ENCODE measurements around the gene LRRN3. TPM values are rescaled to one million over a fixed set of nuclear protein-coding genes. Genes with fewer than 3 reads are reported as not detected.

LRRN3 gene
- total and polyA plus RNA-seq, 5 donors from 2014 or later = 1.3 to 2.3 (median 1.7) TPM

DNA sequence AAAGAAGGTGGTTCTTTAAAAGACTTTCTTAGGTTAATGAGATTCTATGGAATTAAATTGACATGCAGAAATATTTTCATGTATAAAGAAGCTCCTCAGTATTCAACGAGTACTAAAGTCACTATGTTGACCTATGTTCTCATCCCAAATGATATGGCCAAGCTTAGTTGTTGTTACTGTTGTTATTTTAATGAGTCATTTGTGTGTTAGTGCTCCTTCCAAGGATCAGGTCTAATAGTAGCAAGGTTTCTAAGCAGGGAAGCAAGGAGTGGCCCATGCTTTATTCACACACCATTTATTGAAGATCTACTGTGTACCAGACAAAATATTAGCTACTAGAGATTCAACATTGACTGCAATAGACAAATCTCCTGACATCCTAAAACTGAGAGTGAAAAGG lies 41.9 kb downstream of the LRRN3 start:
- Mint-ChIP-seq H3K9me3 (peaks cover 0 to 2% (median 0%) of the 10 kb centered on the region in 7 donors), H3K4me3 (no peak overlapping the region), H3K36me3 (no peaks in the 10 kb centered on the region), H3K27me3 (no peaks in the 10 kb centered on the region), H3K27ac (no peak overlapping the region), H3K4me1 (peaks cover 1 to 7% (median 3%) of the 10 kb centered on the region in 4 donors)
- Histone ChIP-seq H3K27ac (ENCODE audit: insufficient read depth, low read length, poor library complexity, severe bottlenecking) (no peak overlapping the region), H3K4me3 (ENCODE audit: low read depth, low read length) (no peak overlapping the region), H3K9me3 (ENCODE audit: control insufficient read depth in 2 of 2, low read length in 2 of 2) (no peaks in the 10 kb centered on the region), H3K4me1 (ENCODE audit: control insufficient read depth, insufficient read depth, low read length, poor library complexity, severe bottlenecking) (peaks cover 2% of the 10 kb centered on the region), H3K36me3 (ENCODE audit: control insufficient read depth, insufficient read depth, low read length) (no peaks in the 10 kb centered on the region), H3K27me3 (ENCODE audit: control insufficient read depth, insufficient read depth, low read length) (no peaks in the 10 kb centered on the region)
- ATAC-seq (ENCODE audit: low read depth in 2 of 2) (no peak), DNase-seq (no peak)

DNA sequence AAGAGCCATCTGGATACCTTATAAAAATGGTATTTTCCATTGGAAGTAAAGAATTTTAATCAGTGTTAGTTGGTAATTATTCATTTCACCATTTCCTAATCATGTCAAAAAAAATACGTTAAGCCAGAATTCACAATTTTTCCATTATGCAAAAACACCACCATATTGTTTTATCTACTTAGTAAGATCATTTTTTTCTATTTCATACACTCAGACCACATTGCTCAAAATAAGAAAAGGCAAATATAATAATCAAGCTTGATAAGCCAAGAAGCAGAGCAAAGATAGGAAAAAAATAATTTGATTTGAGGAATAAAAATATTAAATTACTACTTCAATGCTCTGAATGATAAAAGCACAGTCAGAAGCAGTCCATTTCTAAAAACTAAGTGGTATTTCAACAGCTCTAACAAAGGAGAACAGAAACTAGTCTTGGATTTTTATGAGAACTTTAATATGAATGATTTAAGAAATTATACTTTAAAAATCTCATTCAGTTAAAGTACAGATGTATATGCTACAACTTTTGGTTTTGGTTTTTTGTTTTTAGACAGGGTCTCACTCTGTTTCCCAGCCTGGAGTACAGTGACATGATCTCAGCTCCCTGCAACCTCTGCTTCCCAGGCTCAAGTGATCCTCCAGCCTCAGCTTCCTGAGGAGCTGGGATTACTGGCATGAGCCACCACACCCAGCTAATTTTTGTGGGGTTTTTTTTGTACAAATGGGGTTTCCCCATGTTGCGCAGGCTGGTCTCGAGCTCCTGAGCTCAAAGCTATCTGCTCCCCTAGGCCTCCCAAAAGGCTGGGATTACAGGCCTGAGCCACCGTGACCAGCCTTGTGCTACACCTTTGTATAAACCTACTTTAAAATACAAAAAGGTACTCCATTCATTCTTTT lies 46.6 kb downstream of the LRRN3 start:
- peak; percentile 23 to 29 for ATAC-seq (ENCODE audit: low read depth in 2 of 2)
- H3K4me1 ChIP-seq (ENCODE audit: control insufficient read depth, insufficient read depth, low read length, poor library complexity, severe bottlenecking) = peaks cover 13% of the 10 kb centered on the region
- no peak for DNase-seq
- no peaks in the 10 kb centered on the region for H3K9me3 ChIP-seq (ENCODE audit: control insufficient read depth in 2 of 2, low read length in 2 of 2)
- H3K27me3 ChIP-seq (ENCODE audit: control insufficient read depth, insufficient read depth, low read length) = no peaks in the 10 kb centered on the region
- H3K36me3 Mint-ChIP-seq = no peaks in the 10 kb centered on the region
- H3K4me3 ChIP-seq (ENCODE audit: low read depth, low read length) = peak overlapping the region; percentile 56
- no peaks in the 10 kb centered on the region for H3K27me3 Mint-ChIP-seq
- peak overlapping the region in 3 of 4 donors; percentile 60 to 69 (median 60) for H3K4me3 Mint-ChIP-seq
- H3K27ac ChIP-seq (ENCODE audit: insufficient read depth, low read length, poor library complexity, severe bottlenecking) = peak overlapping the region; percentile 61
- H3K9me3 Mint-ChIP-seq = peaks cover 0 to 3% (median 0%) of the 10 kb centered on the region in 7 donors
- H3K36me3 ChIP-seq (ENCODE audit: control insufficient read depth, insufficient read depth, low read length) = no peaks in the 10 kb centered on the region
- peaks cover 9 to 29% (median 20%) of the 10 kb centered on the region in 4 donors for H3K4me1 Mint-ChIP-seq
- H3K27ac Mint-ChIP-seq = peak overlapping the region; percentile 57 to 86 (median 86)

DNA sequence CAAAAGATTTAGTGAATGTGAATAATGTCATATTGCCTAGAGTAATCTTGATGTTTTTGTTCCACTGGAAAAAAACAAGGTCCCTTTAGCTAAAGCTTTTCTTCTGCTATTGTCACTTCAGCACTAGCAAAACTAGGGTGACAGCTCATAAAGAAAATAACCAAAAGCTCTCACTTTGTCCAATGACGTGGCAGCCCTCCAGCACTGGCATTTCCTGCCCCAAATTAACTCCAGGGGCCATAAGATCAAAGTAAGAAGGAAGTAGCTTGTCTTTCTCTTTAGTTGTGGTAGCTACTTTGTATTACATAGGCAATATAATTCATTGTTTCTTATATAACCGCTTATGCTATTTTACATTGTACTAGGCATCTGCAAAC lies 47.3 kb downstream of the LRRN3 start:
- peak; percentile 75 to 83 for ATAC-seq (ENCODE audit: low read depth in 2 of 2)
- peak overlapping the region; percentile 56 for H3K4me3 ChIP-seq (ENCODE audit: low read depth, low read length)
- Mint-ChIP-seq H3K36me3 (no peaks in the 10 kb centered on the region), H3K27ac (peak overlapping the region; percentile 57 to 86 (median 86)), H3K4me3 (peak overlapping the region; percentile 7 to 60 (median 44)), H3K27me3 (no peaks in the 10 kb centered on the region), H3K9me3 (peaks cover 0 to 1% (median 0%) of the 10 kb centered on the region in 7 donors), H3K4me1 (peaks cover 9 to 29% (median 19%) of the 10 kb centered on the region in 4 donors)
- H3K36me3 ChIP-seq (ENCODE audit: control insufficient read depth, insufficient read depth, low read length) = no peaks in the 10 kb centered on the region
- peaks cover 13% of the 10 kb centered on the region for H3K4me1 ChIP-seq (ENCODE audit: control insufficient read depth, insufficient read depth, low read length, poor library complexity, severe bottlenecking)
- no peaks in the 10 kb centered on the region for H3K9me3 ChIP-seq (ENCODE audit: control insufficient read depth in 2 of 2, low read length in 2 of 2)
- no peaks in the 10 kb centered on the region for H3K27me3 ChIP-seq (ENCODE audit: control insufficient read depth, insufficient read depth, low read length)
- peak; percentile 14 to 89 (median 68) for DNase-seq
- peak overlapping the region; percentile 61 for H3K27ac ChIP-seq (ENCODE audit: insufficient read depth, low read length, poor library complexity, severe bottlenecking)

DNA sequence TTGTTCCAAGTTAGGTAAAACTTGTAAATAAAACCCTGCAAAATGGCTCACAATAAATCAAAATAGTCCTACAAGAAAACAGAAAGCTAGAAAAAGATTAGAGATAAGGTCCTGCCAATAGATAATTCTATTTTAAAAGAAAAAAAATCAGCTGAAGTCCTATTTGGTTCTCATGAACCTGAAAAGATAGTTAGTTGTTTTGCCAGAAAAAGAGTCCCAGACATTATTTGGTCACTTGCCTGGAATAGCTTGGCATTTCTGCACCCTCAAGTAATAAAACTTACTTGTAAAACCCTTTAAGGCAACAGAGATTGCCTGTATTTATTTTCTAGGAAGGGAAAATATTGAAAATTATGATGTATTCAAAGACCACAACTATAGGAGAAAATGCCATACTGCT lies 47.7 kb downstream of the LRRN3 start:
- DNase-seq = no peak
- peak overlapping the region; percentile 57 to 86 (median 86) for H3K27ac Mint-ChIP-seq
- Histone ChIP-seq H3K36me3 (ENCODE audit: control insufficient read depth, insufficient read depth, low read length) (no peaks in the 10 kb centered on the region), H3K9me3 (ENCODE audit: control insufficient read depth in 2 of 2, low read length in 2 of 2) (no peaks in the 10 kb centered on the region), H3K4me1 (ENCODE audit: control insufficient read depth, insufficient read depth, low read length, poor library complexity, severe bottlenecking) (peaks cover 13% of the 10 kb centered on the region), H3K27ac (ENCODE audit: insufficient read depth, low read length, poor library complexity, severe bottlenecking) (peak overlapping the region; percentile 61), H3K27me3 (ENCODE audit: control insufficient read depth, insufficient read depth, low read length) (no peaks in the 10 kb centered on the region), H3K4me3 (ENCODE audit: low read depth, low read length) (peak overlapping the region; percentile 56)
- H3K4me1 Mint-ChIP-seq = peaks cover 9 to 29% (median 19%) of the 10 kb centered on the region in 4 donors
- no peak for ATAC-seq (ENCODE audit: low read depth in 2 of 2)
- peak overlapping the region in 2 of 4 donors; percentile 7 to 60 for H3K4me3 Mint-ChIP-seq
- no peaks in the 10 kb centered on the region for H3K36me3 Mint-ChIP-seq
- H3K9me3 Mint-ChIP-seq = peaks cover 0 to 1% (median 0%) of the 10 kb centered on the region in 7 donors
- H3K27me3 Mint-ChIP-seq = no peaks in the 10 kb centered on the region

DNA sequence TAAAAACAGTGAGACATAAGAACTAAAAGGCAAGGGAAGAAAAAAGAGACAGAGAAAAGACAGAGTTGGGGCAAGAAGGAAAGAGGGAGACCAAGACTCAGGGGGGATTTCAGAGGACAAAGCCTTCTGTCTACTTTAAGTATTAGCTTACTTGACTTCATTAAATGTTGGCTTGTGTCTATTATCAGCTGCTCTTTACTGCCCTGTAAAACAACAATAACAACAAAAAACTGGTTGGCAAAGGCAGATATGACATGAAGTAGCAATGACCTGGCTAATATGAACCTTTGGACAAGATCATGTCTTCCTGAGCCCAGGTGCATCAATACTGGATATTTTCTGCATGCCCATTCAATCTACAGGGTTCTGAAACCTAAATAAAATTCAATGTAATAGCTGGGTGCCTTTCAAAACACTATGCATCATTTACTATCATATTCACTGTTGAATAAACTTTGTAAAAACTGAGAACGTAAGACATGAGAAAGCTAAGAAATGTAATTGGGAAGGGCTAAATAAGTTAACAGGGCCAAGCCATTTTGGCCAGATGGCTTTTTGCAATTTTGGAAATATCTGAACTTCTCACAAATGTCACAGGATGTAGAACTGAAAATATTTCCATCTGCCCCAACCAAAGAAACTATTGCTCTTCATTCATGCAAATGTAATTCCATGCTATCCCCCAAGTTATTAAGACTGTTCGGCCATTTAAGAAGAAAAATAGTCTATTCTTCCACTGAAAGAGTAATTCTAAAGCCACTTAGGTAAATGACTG lies 49.4 kb downstream of the LRRN3 start:
- Mint-ChIP-seq H3K27ac (peak overlapping the region in 1 of 3 donors; percentile 42), H3K4me3 (no peak overlapping the region), H3K36me3 (no peaks in the 10 kb centered on the region)

DNA sequence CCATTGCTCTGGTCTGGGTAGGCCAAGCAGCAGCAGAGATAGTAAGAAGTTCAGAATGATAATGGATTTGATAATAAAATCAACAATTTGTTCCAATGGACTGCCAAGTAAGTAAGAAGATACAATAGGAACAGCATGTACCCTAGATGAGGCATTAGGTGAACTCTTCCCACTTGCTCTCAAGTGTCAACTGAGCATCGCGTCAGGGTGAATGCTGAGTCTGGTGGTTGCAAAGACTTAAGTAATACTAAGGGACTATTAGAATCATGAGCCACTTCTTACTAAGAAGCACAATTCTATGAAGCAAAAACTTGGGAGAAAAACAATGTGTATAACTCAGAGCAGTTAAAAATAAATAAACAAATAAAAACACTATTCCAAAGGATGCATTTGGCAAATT lies 54.5 kb downstream of the LRRN3 start:
- Mint-ChIP-seq H3K9me3 (no peaks in the 10 kb centered on the region), H3K27ac (no peak overlapping the region), H3K4me3 (no peak overlapping the region), H3K36me3 (peaks cover 3% of the 10 kb centered on the region), H3K27me3 (no peaks in the 10 kb centered on the region), H3K4me1 (peaks cover 0 to 4% (median 0%) of the 10 kb centered on the region in 4 donors)
- Histone ChIP-seq H3K4me1 (ENCODE audit: control insufficient read depth, insufficient read depth, low read length, poor library complexity, severe bottlenecking) (no peaks in the 10 kb centered on the region), H3K4me3 (ENCODE audit: low read depth, low read length) (no peak overlapping the region), H3K27me3 (ENCODE audit: control insufficient read depth, insufficient read depth, low read length) (no peaks in the 10 kb centered on the region), H3K9me3 (ENCODE audit: control insufficient read depth in 2 of 2, low read length in 2 of 2) (no peaks in the 10 kb centered on the region), H3K36me3 (ENCODE audit: control insufficient read depth, insufficient read depth, low read length) (no peaks in the 10 kb centered on the region), H3K27ac (ENCODE audit: insufficient read depth, low read length, poor library complexity, severe bottlenecking) (no peak overlapping the region)
- DNase-seq (no peak), ATAC-seq (ENCODE audit: low read depth in 2 of 2) (no peak)

More for the DNA sequence above, 49.4 kb downstream of the LRRN3 start:
- DNase-seq = no peak
- Mint-ChIP-seq H3K9me3 (peaks cover 0 to 1% (median 0%) of the 10 kb centered on the region in 7 donors), H3K4me1 (peaks cover 9 to 29% (median 21%) of the 10 kb centered on the region in 4 donors), H3K27me3 (no peaks in the 10 kb centered on the region)
- Histone ChIP-seq H3K4me3 (ENCODE audit: low read depth, low read length) (no peak overlapping the region), H3K27me3 (ENCODE audit: control insufficient read depth, insufficient read depth, low read length) (no peaks in the 10 kb centered on the region), H3K27ac (ENCODE audit: insufficient read depth, low read length, poor library complexity, severe bottlenecking) (no peak overlapping the region), H3K36me3 (ENCODE audit: control insufficient read depth, insufficient read depth, low read length) (no peaks in the 10 kb centered on the region), H3K4me1 (ENCODE audit: control insufficient read depth, insufficient read depth, low read length, poor library complexity, severe bottlenecking) (peaks cover 13% of the 10 kb centered on the region), H3K9me3 (ENCODE audit: control insufficient read depth in 2 of 2, low read length in 2 of 2) (no peaks in the 10 kb centered on the region)
- ATAC-seq (ENCODE audit: low read depth in 2 of 2) = no peak

DNA sequence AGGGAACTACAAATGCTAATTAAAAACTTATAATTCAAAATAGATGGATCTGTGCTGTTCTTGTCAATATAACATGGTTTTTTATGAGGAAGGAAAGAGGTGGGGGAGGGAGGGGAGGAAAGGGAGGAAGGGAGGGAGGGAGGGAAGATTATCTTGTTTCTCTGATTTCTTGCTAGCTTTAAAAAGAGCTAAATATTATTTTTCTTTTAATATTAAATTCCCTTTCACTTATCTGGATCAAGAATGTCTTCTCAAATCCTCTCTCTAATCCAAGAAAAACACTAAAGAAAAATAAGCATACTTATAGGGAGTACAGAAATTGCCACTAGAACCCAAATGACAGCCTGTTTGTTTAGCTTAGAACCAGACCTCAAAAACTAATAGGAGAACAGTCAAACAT lies 55.2 kb downstream of the LRRN3 start:
- peaks cover 0 to 4% (median 2%) of the 10 kb centered on the region in 4 donors for H3K4me1 Mint-ChIP-seq
- ATAC-seq (ENCODE audit: low read depth in 2 of 2) = no peak
- Histone ChIP-seq H3K4me3 (ENCODE audit: low read depth, low read length) (no peak overlapping the region), H3K36me3 (ENCODE audit: control insufficient read depth, insufficient read depth, low read length) (no peaks in the 10 kb centered on the region), H3K4me1 (ENCODE audit: control insufficient read depth, insufficient read depth, low read length, poor library complexity, severe bottlenecking) (no peaks in the 10 kb centered on the region), H3K27me3 (ENCODE audit: control insufficient read depth, insufficient read depth, low read length) (no peaks in the 10 kb centered on the region), H3K9me3 (ENCODE audit: control insufficient read depth in 2 of 2, low read length in 2 of 2) (no peaks in the 10 kb centered on the region), H3K27ac (ENCODE audit: insufficient read depth, low read length, poor library complexity, severe bottlenecking) (no peak overlapping the region)
- H3K9me3 Mint-ChIP-seq = no peaks in the 10 kb centered on the region
- H3K36me3 Mint-ChIP-seq = peaks cover 3% of the 10 kb centered on the region
- no peaks in the 10 kb centered on the region for H3K27me3 Mint-ChIP-seq
- no peak for DNase-seq
- H3K4me3 Mint-ChIP-seq = no peak overlapping the region
- no peak overlapping the region for H3K27ac Mint-ChIP-seq
